Natural killer cell (primary cell): ENCODE measurements around the gene FAM13A. TPM values are rescaled to one million over a fixed set of nuclear protein-coding genes. Genes with fewer than 3 reads are reported as not detected.

ENCODE experiments used
- ATAC-seq, 3 donors: fragments of 150-1000 bp in 2 of 3; fragments of 200-7000 bp in 1 of 3; cut with Tn5 transposase; 1 replicate in 1 of 3; 2 replicates in 2 of 3; pipeline ENCODE4 v1.10.0; 2021; ENCODE audit warnings: mild to moderate bottlenecking in 2 of 3, moderate library complexity in 2 of 3
- DNase-seq, 2 donors: peaks; one replicate each; pipeline versions ENCODE4 v3.0.0 to v3.0.0-alpha.2; 2013 to 2021; ENCODE audit warnings: mixed read lengths in 1 of 2
- H3K27ac ChIP-seq: one replicate; pipeline ENCODE4 v1.5.1; 2013; ENCODE audit warnings: mild to moderate bottlenecking, low read length
- H3K27me3 ChIP-seq: one replicate; pipeline ENCODE4 v1.6.1; 2013; ENCODE audit warnings: low read length; ENCODE audit not compliant: control insufficient read depth, insufficient read depth
- H3K36me3 ChIP-seq: one replicate; pipeline ENCODE4 v1.6.1; 2013; ENCODE audit warnings: low read length; ENCODE audit not compliant: control insufficient read depth, insufficient read depth
- H3K4me1 ChIP-seq: one replicate; pipeline ENCODE4 v1.6.1; 2013; ENCODE audit warnings: low read length; ENCODE audit not compliant: control insufficient read depth, insufficient read depth
- H3K4me3 ChIP-seq: one replicate; pipeline ENCODE4 v1.5.1; 2013; ENCODE audit warnings: low read length
- H3K9me3 ChIP-seq: one replicate; pipeline ENCODE4 v1.6.1; 2013; ENCODE audit warnings: low read length; ENCODE audit not compliant: control insufficient read depth, insufficient read depth
- H3K27ac Mint-ChIP-seq, 2 donors: one replicate each; pipeline ENCODE4 v1.8.0; 2022; ENCODE audit warnings: mild to moderate bottlenecking in 2 of 2, mixed read lengths in 2 of 2, moderate library complexity in 1 of 2
- H3K27me3 Mint-ChIP-seq, 2 donors: one replicate each; pipeline ENCODE4 v1.8.0; 2022; ENCODE audit warnings: low read depth in 2 of 2, mixed read lengths in 2 of 2
- H3K36me3 Mint-ChIP-seq: one replicate; pipeline ENCODE4 v1.8.0; 2022; ENCODE audit warnings: mixed read lengths
- H3K4me1 Mint-ChIP-seq, 2 donors: one replicate each; pipeline ENCODE4 v1.8.0; 2022; ENCODE audit warnings: mixed read lengths in 2 of 2
- H3K4me3 Mint-ChIP-seq: one replicate; pipeline ENCODE4 v1.8.0; 2022; ENCODE audit warnings: mild to moderate bottlenecking, moderate library complexity, mixed read lengths
- H3K9me3 Mint-ChIP-seq, 2 donors: one replicate each; pipeline ENCODE4 v1.8.0; 2022; ENCODE audit warnings: mixed read lengths in 2 of 2
- CTCF ChIP-seq: fragments of 200-600 bp; IDR thresholded peaks from one replicate; pipeline ENCODE4 v1.8.0; 2022; ENCODE audit warnings: antibody characterized with exemption
- WGBS: methylation state at CpG from one replicate; pipeline ENCODE4 v1.1.7; 2013; ENCODE audit warnings: missing lambda C conversion rate; ENCODE audit not compliant: insufficient coverage; 5-methylcytosine and 5-hydroxymethylcytosine counted together
- intact Hi-C: fragments of 100-400 bp; cut with micrococcal nuclease; formaldehyde crosslinking; loops from one replicate; pipeline ENCODE4 v1.14.2; 2022
- total RNA-seq, 4 donors: library from RNA; stranded (reverse); fragments of 120-200 nt in 1 of 4; gene quantifications; one replicate each; pipeline versions ENCODE4 v1.2.3 to v1.2.4, GENCODE V29; 2013 to 2022

FAM13A gene
- total RNA-seq, 3 donors from 2014 or later (not counting 1 experiment from before 2014, with no cell fraction given), result 8.8 to 10.0 (median 8.9) TPM

GRCh38 chr4:88939697-88940096 is 117.3 kb downstream of the FAM13A start:
- Histone ChIP-seq H3K36me3 (no peaks in the 10 kb centered on the region), H3K27ac (no peak overlapping the region), H3K27me3 (no peaks in the 10 kb centered on the region), H3K4me3 (no peak overlapping the region), H3K4me1 (no peaks in the 10 kb centered on the region), H3K9me3 (no peaks in the 10 kb centered on the region)
- WGBS, result 92% methylated on average over 3 of the region's 3 CpGs
- Mint-ChIP-seq H3K27me3 (no peaks in the 10 kb centered on the region), H3K4me3 (no peak overlapping the region), H3K4me1 (peaks cover 0 to 6% of the 10 kb centered on the region in 2 donors), H3K36me3 (no peaks in the 10 kb centered on the region), H3K27ac (no peak overlapping the region), H3K9me3 (no peaks in the 10 kb centered on the region)
- ATAC-seq, result no peak
- intact Hi-C loops, result no loop called here
- no peak for DNase-seq
- no peak for TF ChIP-seq CTCF

GRCh38 chr4:88938138-88938537 is 118.8 kb downstream of the FAM13A start:
- Mint-ChIP-seq H3K9me3 (no peaks in the 10 kb centered on the region), H3K4me1 (peaks cover 0 to 6% of the 10 kb centered on the region in 2 donors), H3K36me3 (no peaks in the 10 kb centered on the region), H3K27me3 (no peaks in the 10 kb centered on the region), H3K27ac (no peak overlapping the region), H3K4me3 (no peak overlapping the region)
- no peaks in the 10 kb centered on the region for H3K27me3 ChIP-seq
- intact Hi-C loops, result no loop called here
- DNase-seq (no peak), ATAC-seq (no peak)
- TF ChIP-seq CTCF, result no peak
- no peak overlapping the region for H3K27ac ChIP-seq
- no peaks in the 10 kb centered on the region for H3K4me1 ChIP-seq
- no peak overlapping the region for H3K4me3 ChIP-seq
- H3K36me3 ChIP-seq, result no peaks in the 10 kb centered on the region
- H3K9me3 ChIP-seq, result no peaks in the 10 kb centered on the region

- ATAC-seq (no peak), DNase-seq (no peak)
- Histone ChIP-seq H3K4me1 (no peaks in the 10 kb centered on the region), H3K9me3 (no peaks in the 10 kb centered on the region), H3K27me3 (no peaks in the 10 kb centered on the region), H3K36me3 (no peaks in the 10 kb centered on the region), H3K27ac (no peak overlapping the region), H3K4me3 (no peak overlapping the region)
- intact Hi-C loops, result no loop called here
- no peaks in the 10 kb centered on the region for H3K9me3 Mint-ChIP-seq
- no peaks in the 10 kb centered on the region for H3K36me3 Mint-ChIP-seq
- WGBS, result 70% methylated on average over 2 of the region's 2 CpGs
- H3K4me3 Mint-ChIP-seq, result no peak overlapping the region
- H3K27ac Mint-ChIP-seq, result no peak overlapping the region
- H3K4me1 Mint-ChIP-seq, result peaks cover 0 to 6% of the 10 kb centered on the region in 2 donors
- H3K27me3 Mint-ChIP-seq, result no peaks in the 10 kb centered on the region
- TF ChIP-seq CTCF, result no peak
Measured at GRCh38 chr4:88937081-88937480, 119.9 kb downstream of the FAM13A start.

- H3K4me3 ChIP-seq, result no peak overlapping the region
- H3K4me1 ChIP-seq, result no peaks in the 10 kb centered on the region
- Mint-ChIP-seq H3K27me3 (peaks cover 0 to 4% of the 10 kb centered on the region in 2 donors), H3K27ac (no peak overlapping the region), H3K4me1 (peaks cover 0 to 4% of the 10 kb centered on the region in 2 donors), H3K9me3 (no peaks in the 10 kb centered on the region), H3K36me3 (no peaks in the 10 kb centered on the region), H3K4me3 (no peak overlapping the region)
- H3K27me3 ChIP-seq, result no peaks in the 10 kb centered on the region
- H3K9me3 ChIP-seq, result no peaks in the 10 kb centered on the region
- H3K36me3 ChIP-seq, result no peaks in the 10 kb centered on the region
- TF ChIP-seq CTCF, result no peak
- no peak for ATAC-seq
- 62% methylated on average over 3 of the region's 3 CpGs for WGBS
- no peak overlapping the region for H3K27ac ChIP-seq
- intact Hi-C loops, result no loop called here
- no peak for DNase-seq
Measured at GRCh38 chr4:88933414-88934160, 123.4 kb downstream of the FAM13A start.
